ENCODE results near the gene ERCC6. TPM values are rescaled to one million over a fixed set of nuclear protein-coding genes. Genes with fewer than 3 reads are reported as not detected.

Gene ERCC6
- total RNA-seq, 1 experiment from 2014 or later, result 10.3 TPM

- no peak for DNase-seq (ENCODE audit: extremely low read depth, low read depth)
These were observed 73.2 kb downstream of the ERCC6 start for GRCh38 chr10:49465736-49466135.

Other genes with a start within 250 kb of the ERCC6 start
- not detected in 2 replicates for gene C10orf71, start 240.0 kb downstream of the ERCC6 start, total RNA-seq (2014; rRNA removed; shearing (Covaris generic))
- gene DRGX, start 143.0 kb downstream of the ERCC6 start, total RNA-seq (2014; rRNA removed; shearing (Covaris generic)), result not detected in 2 replicates
- gene SLC18A3, start 71.2 kb upstream of the ERCC6 start, total RNA-seq (2014; rRNA removed; shearing (Covaris generic)), result not detected in 2 replicates
- not detected in 2 replicates for gene CHAT, start 74.9 kb upstream of the ERCC6 start, total RNA-seq (2014; rRNA removed; shearing (Covaris generic))
- not detected in 2 replicates for gene C10orf53, start 140.5 kb upstream of the ERCC6 start, total RNA-seq (2014; rRNA removed; shearing (Covaris generic))
- 0.09 and 0.30 TPM in 2 replicates for gene OGDHL, start 223.2 kb upstream of the ERCC6 start, total RNA-seq (2014; rRNA removed; shearing (Covaris generic))